ENCODE data around the gene FBXO42.
"Not testable (repeated sequence)": the region's sequence is repeated elsewhere in the genome, so short reads cannot be mapped to it uniquely, and the experiment has no call there.

FBXO42 gene

DNA sequence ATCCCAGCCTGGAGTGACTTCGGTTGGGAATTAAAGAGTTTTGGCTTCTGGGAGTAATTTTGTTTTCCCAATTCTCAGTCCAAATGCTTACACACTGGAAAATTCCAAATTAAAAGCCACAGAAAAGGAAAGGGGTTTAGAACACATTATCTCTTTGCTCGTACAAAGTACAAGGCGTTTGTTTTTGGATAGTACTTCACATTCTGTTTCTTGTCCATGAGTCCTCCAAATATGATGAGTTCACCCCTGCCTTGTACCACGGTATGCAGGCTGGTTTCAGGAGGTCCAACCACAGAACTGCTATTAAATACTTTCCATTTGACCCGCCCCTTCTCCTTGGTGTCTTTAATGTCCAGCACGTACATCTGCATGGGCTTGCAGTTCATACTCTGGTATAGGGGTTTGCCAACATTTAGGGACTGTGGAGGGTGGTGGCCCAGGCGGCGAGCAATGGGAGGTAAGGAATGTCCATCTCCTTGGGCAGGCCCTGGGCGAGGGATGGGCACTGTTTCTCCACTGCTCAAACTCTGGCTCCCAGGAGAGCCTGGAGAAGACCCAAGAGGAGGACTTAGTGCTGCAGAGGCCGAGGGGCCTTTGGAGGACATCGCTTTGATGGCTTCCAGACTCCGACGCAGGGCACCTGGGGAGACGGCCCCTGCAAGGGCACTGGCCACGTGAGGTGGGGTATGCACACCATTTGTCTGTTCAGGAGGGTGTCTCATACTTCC, 101.6 kb downstream of the FBXO42 start:
- no peak for DNase-seq (ENCODE audit: low read depth)
- TF ChIP-seq MYC (IDR thresholded peaks at IDR 0.05; ENCODE audit: low read depth, low read length): no peak
- no peak for TF ChIP-seq MAX (IDR thresholded peaks at IDR 0.05; ENCODE audit: low read depth, low read length)
- no peak for TF ChIP-seq CTCF (IDR thresholded peaks at IDR 0.05; ENCODE audit: low read depth, low read length)
- no peak for TF ChIP-seq POLR2A (IDR thresholded peaks at IDR 0.05; ENCODE audit: extremely low read depth, insufficient read length)
- no peak overlapping the region for H3K4me3 ChIP-seq (ENCODE audit: low read depth, low read length)

GRCh38 chr1:16249596-16250241, 102.6 kb downstream of the FBXO42 start:
- no peak for DNase-seq (ENCODE audit: low read depth)
- no peak overlapping the region for H3K4me3 ChIP-seq (ENCODE audit: low read depth, low read length)
- no peak for TF ChIP-seq MYC (IDR thresholded peaks at IDR 0.05; ENCODE audit: low read depth, low read length)

GRCh38 chr1:16248603-16249516, 103.4 kb downstream of the FBXO42 start:
- TF ChIP-seq MYC (IDR thresholded peaks at IDR 0.05; ENCODE audit: low read depth, low read length): no peak
- no peak for TF ChIP-seq MAX (IDR thresholded peaks at IDR 0.05; ENCODE audit: low read depth, low read length)
- no peak for TF ChIP-seq POLR2A (IDR thresholded peaks at IDR 0.05; ENCODE audit: extremely low read depth, insufficient read length)
- TF ChIP-seq CTCF (IDR thresholded peaks at IDR 0.05; ENCODE audit: low read depth, low read length): no peak
- DNase-seq (ENCODE audit: low read depth): no peak
- H3K4me3 ChIP-seq (ENCODE audit: low read depth, low read length): no peak overlapping the region

GRCh38 chr1:16248007-16248436, 104.3 kb downstream of the FBXO42 start:
- H3K4me3 ChIP-seq (ENCODE audit: low read depth, low read length): no peak overlapping the region
- TF ChIP-seq MAX (IDR thresholded peaks at IDR 0.05; ENCODE audit: low read depth, low read length) (no peak), MYC (IDR thresholded peaks at IDR 0.05; ENCODE audit: low read depth, low read length) (no peak), CTCF (IDR thresholded peaks at IDR 0.05; ENCODE audit: low read depth, low read length) (no peak), POLR2A (IDR thresholded peaks at IDR 0.05; ENCODE audit: extremely low read depth, insufficient read length) (no peak)
- DNase-seq (ENCODE audit: low read depth): no peak

- H3K4me3 ChIP-seq (ENCODE audit: low read depth, low read length): no peak overlapping the region
- no peak for DNase-seq (ENCODE audit: low read depth)
- TF ChIP-seq MYC (IDR thresholded peaks at IDR 0.05; ENCODE audit: low read depth, low read length) (no peak), POLR2A (IDR thresholded peaks at IDR 0.05; ENCODE audit: extremely low read depth, insufficient read length) (no peak), CTCF (IDR thresholded peaks at IDR 0.05; ENCODE audit: low read depth, low read length) (no peak), MAX (IDR thresholded peaks at IDR 0.05; ENCODE audit: low read depth, low read length) (no peak)
Observed at GRCh38 chr1:16247441-16247840, 104.8 kb downstream of the FBXO42 start.

DNA sequence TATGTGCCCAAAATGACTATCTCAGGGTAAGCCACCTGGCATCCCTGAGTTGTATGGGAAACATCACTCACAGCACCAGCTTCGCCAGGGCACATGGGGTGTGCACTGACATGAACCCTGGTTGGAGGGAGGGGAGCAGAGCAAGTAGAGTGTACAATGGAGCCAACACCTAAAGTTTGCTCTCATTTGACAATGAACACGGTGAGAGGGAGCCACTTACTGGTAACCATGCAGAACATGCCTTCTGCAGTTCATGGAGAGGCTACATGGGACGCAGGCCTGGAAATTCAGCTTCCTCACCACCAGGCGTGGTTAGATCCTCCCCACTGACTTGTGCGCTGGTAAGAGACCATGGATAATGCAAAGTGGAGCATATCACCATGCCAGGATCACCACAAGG, 105.3 kb downstream of the FBXO42 start:
- no peak for TF ChIP-seq CTCF (IDR thresholded peaks at IDR 0.05; ENCODE audit: low read depth, low read length)
- no peak for TF ChIP-seq MYC (IDR thresholded peaks at IDR 0.05; ENCODE audit: low read depth, low read length)
- no peak for TF ChIP-seq POLR2A (IDR thresholded peaks at IDR 0.05; ENCODE audit: extremely low read depth, insufficient read length)
- TF ChIP-seq MAX (IDR thresholded peaks at IDR 0.05; ENCODE audit: low read depth, low read length): no peak
- H3K4me3 ChIP-seq (ENCODE audit: low read depth, low read length): no peak overlapping the region

GRCh38 chr1:16246239-16246638, 106.0 kb downstream of the FBXO42 start:
- not testable (repeated sequence) for DNase-seq (ENCODE audit: low read depth); H3K4me3 ChIP-seq (ENCODE audit: low read depth, low read length)

More for the DNA sequence above, 105.3 kb downstream of the FBXO42 start:
- DNase-seq (ENCODE audit: low read depth): no peak
